ENCODE data around the gene MTO1.

GRCh38 chr6:73556836-73557235 is 95.3 kb downstream of the MTO1 start:
- TF ChIP-seq CTCF (IDR thresholded peaks at IDR 0.05 in 8 of 11, conservative IDR thresholded peaks at IDR 0.05 in 3 of 11) (no peak), POLR2A (IDR thresholded peaks at IDR 0.05) (no peak)

Data from spleen (tissue), 7 donors.